HCT116 (cell line): ENCODE data around the gene ARHGEF19. TPM values are rescaled to one million over a fixed set of nuclear protein-coding genes. Genes with fewer than 3 reads are reported as not detected.

Source experiments
- ATAC-seq: fragments of 200-7000 bp; cut with Tn5 transposase; 2 replicates; pipeline ENCODE4 v1.9.1; 2020; ENCODE audit warnings: mild to moderate bottlenecking, moderate library complexity
- BruUV-seq: library from RNA; stranded (reverse); fragments of 400-500 nt; replicated peaks from 2 replicates; lab custom pipeline; 2021; lab: Mats Ljungman, UMichigan
- CTCF ChIA-PET: fragments of 300-600 bp; sonication (Branson Sonifier 250); formaldehyde crosslinking; loops from one replicate; lab custom pipeline; 2021; ENCODE audit warnings: antibody characterized with exemption; lab: Charles Lee
- POLR2A ChIA-PET: fragments of 300-600, 350-600 bp; sonication (Branson Sonifier 250); formaldehyde crosslinking; loops from one replicate; lab custom pipeline; 2021; ENCODE audit warnings: antibody characterized with exemption; lab: Charles Lee
- RAD21 ChIA-PET, 2 experiments: fragments of 300-600 bp; sonication (Branson Sonifier 250); formaldehyde crosslinking; loops; one replicate each; lab custom pipeline; 2023; ENCODE audit warnings: low total read pairs in 2 of 2; ENCODE audit not compliant: uncharacterized antibody in 2 of 2, unreplicated experiment in 2 of 2, low non-redundant PET in 1 of 2; lab: Charles Lee
- DNase-seq: peaks from one replicate; pipeline ENCODE4 v3.0.0-alpha.2; 2010; ENCODE audit warnings: low read depth, low spot score
- H2AFZ ChIP-seq: fragments of 200-600 bp; shearing (Covaris generic), sonication (generic); 2 replicates; pipeline ENCODE4 v1.6.1; 2017; ENCODE audit warnings: low read depth, mixed run types, mixed read lengths, antibody characterized with exemption, low read length; ENCODE audit not compliant: poor library complexity, severe bottlenecking
- H3K27ac ChIP-seq: 2 replicates; pipeline ENCODE4 v1.5.1; 2012; ENCODE audit warnings: low read depth, low read length
- H3K27me3 ChIP-seq: fragments of 200-600 bp; sonication (generic); 2 replicates; pipeline ENCODE4 v1.6.1; 2016; ENCODE audit warnings: mixed run types, low read length, mixed read lengths; ENCODE audit not compliant: insufficient read depth
- H3K36me3 ChIP-seq, 2 experiments: fragments of 200-500 bp in 1 of 2; fragments of 200-600 bp in 1 of 2; sonication (Bioruptor generic) in 1 of 2; sonication (generic) in 1 of 2; 2 replicates each; pipeline versions ENCODE4 v1.5.1 to v1.6.1; 2014 to 2016; ENCODE audit warnings: low read length in 2 of 2, inconsistent platforms in 1 of 2, mixed read lengths in 1 of 2, mixed run types in 1 of 2; ENCODE audit not compliant: insufficient read depth in 2 of 2, control insufficient read depth in 1 of 2
- H3K4me1 ChIP-seq, 2 experiments: fragments of 200-600 bp in 1 of 2; sonication (generic) in 1 of 2; 2 replicates each; pipeline versions ENCODE4 v1.5.1 to v1.6.1; 2012 to 2017; ENCODE audit warnings: low read length in 2 of 2, inconsistent platforms in 1 of 2, mild to moderate bottlenecking in 1 of 2, mixed read lengths in 1 of 2, mixed run types in 1 of 2, moderate library complexity in 1 of 2; ENCODE audit not compliant: insufficient read depth in 2 of 2, control insufficient read depth in 1 of 2
- H3K4me2 ChIP-seq: fragments of 200-600 bp; sonication (generic); 2 replicates; pipeline ENCODE4 v1.6.1; 2017; ENCODE audit warnings: mixed run types, low read length, mixed read lengths
- H3K4me3 ChIP-seq, 2 experiments: fragments of 200-600 bp in 1 of 2; sonication (generic) in 1 of 2; replicated peaks in 1 of 2; 2 replicates each; pipeline ENCODE4 v1.5.1; 2011 to 2016; ENCODE audit warnings: low read length in 2 of 2, control low read depth in 1 of 2, low read depth in 1 of 2, mild to moderate bottlenecking in 1 of 2, mixed read lengths in 1 of 2, mixed run types in 1 of 2
- H3K79me2 ChIP-seq: fragments of 200-600 bp; sonication (generic); 2 replicates; pipeline ENCODE4 v1.6.1; 2017; ENCODE audit warnings: mild to moderate bottlenecking, mixed run types, low read length, moderate library complexity, mixed read lengths; ENCODE audit not compliant: insufficient read depth
- H3K9ac ChIP-seq: fragments of 200-600 bp; sonication (generic); 2 replicates; pipeline ENCODE4 v1.6.1; 2016; ENCODE audit warnings: low read length, mixed read lengths
- H3K9me2 ChIP-seq: fragments of 200-600 bp; sonication (generic), shearing (Covaris generic); 2 replicates; pipeline ENCODE4 v1.6.1; 2017; ENCODE audit warnings: mixed run types, mild to moderate bottlenecking, moderate library complexity; ENCODE audit not compliant: insufficient read depth
- H3K9me3 ChIP-seq, 2 experiments: fragments of 200-500 bp in 1 of 2; fragments of 200-600 bp in 1 of 2; sonication (Bioruptor generic) in 1 of 2; sonication (generic) in 1 of 2; 2 replicates each; pipeline ENCODE4 v1.6.1; 2014 to 2017; ENCODE audit warnings: low read length in 2 of 2, mixed read lengths in 2 of 2, inconsistent platforms in 1 of 2, low read depth in 1 of 2, mild to moderate bottlenecking in 1 of 2, mixed run types in 1 of 2, moderate library complexity in 1 of 2; ENCODE audit not compliant: control insufficient read depth in 1 of 2, insufficient read depth in 1 of 2
- H4K20me1 ChIP-seq: fragments of 200-600 bp; sonication (generic), shearing (Covaris generic); 2 replicates; pipeline ENCODE4 v1.6.1; 2017; ENCODE audit warnings: mixed run types, mild to moderate bottlenecking, moderate library complexity; ENCODE audit not compliant: insufficient read depth
- ATF3 ChIP-seq: IDR thresholded peaks from 2 replicates; pipeline ENCODE4 v1.6.1; 2012
- CBX3 ChIP-seq: IDR thresholded peaks from 2 replicates; pipeline ENCODE4 v1.6.1; 2012; ENCODE audit warnings: low read depth
- CTCF ChIP-seq, 3 experiments: fragments of 200-600 bp in 1 of 3; sonication (generic) in 1 of 3; IDR thresholded peaks in 2 of 3; conservative IDR thresholded peaks in 1 of 3; 2 replicates each; pipeline ENCODE4 v1.5.1; 2012 to 2017; ENCODE audit warnings: low read depth in 2 of 3, low read length in 2 of 3, antibody characterized with exemption in 1 of 3, borderline replicate concordance in 1 of 3, control low read depth in 1 of 3, mild to moderate bottlenecking in 1 of 3, mixed read lengths in 1 of 3, mixed run types in 1 of 3, moderate library complexity in 1 of 3; ENCODE audit not compliant: insufficient read depth in 1 of 3
- EGR1 ChIP-seq: IDR thresholded peaks from 2 replicates; pipeline ENCODE4 v1.6.1; 2012; ENCODE audit warnings: low read depth
- ELF1 ChIP-seq: IDR thresholded peaks from 2 replicates; pipeline ENCODE4 v1.6.1; 2012; ENCODE audit warnings: low read depth, borderline replicate concordance
- EZH2 ChIP-seq: fragments of 200-600 bp; sonication (generic); IDR thresholded peaks from 2 replicates; pipeline ENCODE4 v1.6.1; 2017; ENCODE audit warnings: antibody characterized with exemption, mixed run types
- EZH2phosphoT487 ChIP-seq: fragments of 200-600 bp; IDR thresholded peaks from 2 replicates; pipeline ENCODE4 v1.6.1; 2018; ENCODE audit warnings: antibody characterized with exemption, borderline replicate concordance
- MAX ChIP-seq: IDR thresholded peaks from 2 replicates; pipeline ENCODE4 v1.6.1; 2012
- POLR2A ChIP-seq: IDR thresholded peaks from 2 replicates; pipeline ENCODE4 v1.7.0; 2011; ENCODE audit warnings: borderline replicate concordance; ENCODE audit not compliant: insufficient read depth, insufficient read length; ENCODE audit errors: extremely low read depth
- POLR2AphosphoS5 ChIP-seq: IDR thresholded peaks from 2 replicates; pipeline ENCODE4 v1.6.1; 2011; ENCODE audit warnings: mild to moderate bottlenecking, low read depth, low read length, moderate library complexity
- RAD21 ChIP-seq: IDR thresholded peaks from 2 replicates; pipeline ENCODE4 v1.6.1; 2012; ENCODE audit warnings: low read depth, mild to moderate bottlenecking
- SIN3A ChIP-seq: IDR thresholded peaks from 2 replicates; pipeline ENCODE4 v1.6.1; 2012; ENCODE audit warnings: low read depth
- SRF ChIP-seq: IDR thresholded peaks from 2 replicates; pipeline ENCODE4 v1.6.1; 2012; ENCODE audit warnings: low read depth
- TCF7L2 ChIP-seq: IDR thresholded peaks from 2 replicates; pipeline ENCODE4 v1.7.0; 2011; ENCODE audit warnings: borderline replicate concordance, inconsistent platforms; ENCODE audit not compliant: insufficient read depth, insufficient read length; ENCODE audit errors: extremely low read depth
- YY1 ChIP-seq: IDR thresholded peaks from 2 replicates; pipeline ENCODE4 v1.6.1; 2011; ENCODE audit warnings: low read length, low read depth, moderate library complexity, mild to moderate bottlenecking; ENCODE audit not compliant: insufficient replicate concordance; ENCODE audit errors: extremely low read depth
- ZBTB33 ChIP-seq: IDR thresholded peaks from 2 replicates; pipeline ENCODE4 v1.6.1; 2011; ENCODE audit warnings: mild to moderate bottlenecking, low read length, moderate library complexity; ENCODE audit not compliant: insufficient replicate concordance; ENCODE audit errors: extremely low read depth
- ZFX ChIP-seq: fragments of 450-650 bp; IDR thresholded peaks from 2 replicates; pipeline ENCODE4 v1.6.1; 2017
- ZNF274 ChIP-seq: fragments of 200-500 bp; sonication (Bioruptor generic); IDR thresholded peaks from 2 replicates; pipeline ENCODE4 v1.6.1; 2014; ENCODE audit warnings: mild to moderate bottlenecking, low read depth, low read length, inconsistent platforms
- intact Hi-C: fragments of 100-400 bp; cut with micrococcal nuclease; formaldehyde crosslinking; loops from 2 replicates; pipeline ENCODE4 v1.10.0; 2022
- total RNA-seq: library from RNA; stranded (reverse); gene quantifications from one replicate; pipeline ENCODE4 v1.2.1, GENCODE V29; 2021; ENCODE audit not compliant: unreplicated experiment

ARHGEF19 gene
- total RNA-seq, 1 experiment from 2014 or later, result 59.7 TPM

- no peaks in the 10 kb centered on the region for H3K36me3 ChIP-seq
- ATAC-seq (no peak), DNase-seq (no peak)
- intact Hi-C loops, result loop anchor here (5.0 kb wide), 1 partner anchor 54 kb away; no protein-coding TSS in a partner anchor
- no peak overlapping the region for H3K4me3 ChIP-seq
- H3K27ac ChIP-seq, result no peak overlapping the region
- H3K9me2 ChIP-seq, result no peaks in the 10 kb centered on the region
- H3K27me3 ChIP-seq, result no peaks in the 10 kb centered on the region
- CTCF ChIA-PET, result no interaction called here
- no peak overlapping the region for H3K9ac ChIP-seq
- H3K79me2 ChIP-seq, result no peaks in the 10 kb centered on the region
- H3K9me3 ChIP-seq, result no peaks in the 10 kb centered on the region
- no TSS peak for BruUV-seq
- RAD21 ChIA-PET, result no interaction called here
- H3K4me1 ChIP-seq, result peaks cover 6 to 21% of the 10 kb centered on the region in 2 experiments
- H3K4me2 ChIP-seq, result no peak overlapping the region
- TF ChIP-seq EGR1, result no peak
- no peak for TF ChIP-seq ELF1
- no peak for TF ChIP-seq POLR2AphosphoS5
- no peak for TF ChIP-seq RAD21
- TF ChIP-seq EZH2phosphoT487, result no peak
- TF ChIP-seq SRF, result no peak
- no peak for TF ChIP-seq MAX
- TF ChIP-seq YY1, result no peak
- no peak for TF ChIP-seq ZBTB33
- TF ChIP-seq SIN3A, result no peak
- TF ChIP-seq ZFX, result no peak
- TF ChIP-seq TCF7L2, result no peak
- no peak for TF ChIP-seq ATF3
- no peak for TF ChIP-seq EZH2
- no peak for TF ChIP-seq CTCF (IDR thresholded peaks at IDR 0.05 in 2 of 3, conservative IDR thresholded peaks at IDR 0.05 in 1 of 3; ENCODE audit: borderline replicate concordance in 1 of 3, insufficient read depth in 1 of 3, low read depth in 2 of 3, low read length in 2 of 3)
- TF ChIP-seq POLR2A, result no peak
- no peak for TF ChIP-seq CBX3
- TF ChIP-seq ZNF274, result no peak
- H4K20me1 ChIP-seq, result no peaks in the 10 kb centered on the region
- no peak overlapping the region for H2AFZ ChIP-seq
- POLR2A ChIA-PET, result no interaction called here
Observed at GRCh38 chr1:16241221-16241708, 28.8 kb upstream of the ARHGEF19 start.
